ENCODE measurements around the gene MKNK2. TPM values are rescaled to one million over a fixed set of nuclear protein-coding genes. Genes with fewer than 3 reads are reported as not detected.

Gene MKNK2
- total RNA-seq, 2 donors from 2014 or later = 99.6 to 126 TPM

DNA sequence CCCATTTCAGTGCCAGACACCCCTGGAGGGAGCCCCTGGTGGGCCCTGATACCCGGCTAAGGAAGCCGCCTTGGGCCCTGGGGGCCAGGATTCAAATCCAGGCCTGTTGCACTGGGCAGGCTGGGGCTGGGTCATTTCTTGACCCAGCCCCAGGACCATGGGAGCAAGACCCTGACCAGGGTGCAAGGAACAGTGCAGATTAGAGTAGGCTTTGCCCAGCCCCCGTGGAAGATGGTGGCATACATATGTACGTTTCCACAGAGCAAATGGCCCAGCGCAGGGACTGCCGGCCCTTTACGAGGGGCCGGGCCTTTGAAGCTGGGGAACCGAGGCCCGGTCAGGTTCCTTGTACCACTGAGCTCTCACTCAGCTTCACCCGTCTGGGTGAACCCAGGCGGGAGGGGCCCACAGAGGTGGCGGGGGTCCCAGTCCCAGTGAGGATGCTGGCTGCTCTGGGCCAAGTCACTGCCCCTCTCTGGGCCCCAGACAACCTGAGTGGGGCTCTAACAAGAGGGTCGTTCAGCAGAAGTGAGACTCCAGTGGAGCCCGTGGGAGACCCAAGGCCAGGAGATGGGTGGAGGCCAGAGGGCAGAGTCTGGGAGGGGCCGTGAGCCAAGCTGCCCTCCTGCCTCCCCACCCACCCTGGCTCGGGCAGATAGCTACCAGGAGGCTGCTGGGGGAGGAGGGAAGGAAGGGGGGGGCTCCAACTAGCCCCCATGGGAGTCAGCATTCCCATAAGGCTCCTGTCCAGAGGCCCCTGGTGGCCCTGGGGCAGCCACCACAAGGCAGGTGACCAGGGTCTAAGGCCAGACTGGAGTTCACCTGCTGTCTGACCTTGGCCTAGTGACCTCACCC is 2.7 kb downstream of the MKNK2 start:
- intact Hi-C loops (cut with DNase I) = loop anchor here in 1 of 2 donors (2.0 kb wide), 1 partner anchor 26 kb away; no protein-coding TSS in a partner anchor
- no peak for DNase-seq (ENCODE audit: low spot score)

DNA sequence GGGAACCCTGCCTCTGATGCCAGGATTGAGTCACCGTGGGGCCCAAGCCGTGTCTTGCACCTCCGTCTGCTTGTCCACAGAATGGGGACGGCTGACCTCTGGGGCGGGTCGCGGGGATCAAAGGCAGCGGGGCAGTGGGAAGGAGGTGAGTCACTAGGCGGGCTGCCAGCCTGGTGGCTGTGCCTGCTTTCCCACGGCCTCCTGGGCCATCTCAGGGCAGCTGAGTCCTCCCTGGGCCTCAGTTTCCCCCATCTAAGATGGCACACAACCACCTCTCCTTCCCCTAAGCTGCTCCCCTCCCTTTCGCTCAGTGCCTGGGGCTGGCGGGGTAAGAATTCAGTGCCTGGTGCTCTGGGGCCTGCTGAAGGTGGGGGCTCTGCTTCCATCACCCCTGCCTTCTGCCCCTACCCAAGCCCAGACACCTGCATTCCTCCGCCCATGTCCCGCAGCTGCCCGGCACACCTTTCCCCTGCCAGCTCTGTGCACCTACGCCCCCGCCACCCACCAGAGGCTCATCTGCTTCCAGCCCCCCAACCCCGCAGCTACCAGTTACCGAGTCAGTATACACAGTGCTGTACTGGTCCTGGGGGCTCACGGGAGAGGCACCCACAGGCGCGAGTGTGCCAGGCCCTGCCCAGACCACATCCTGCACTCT is 3.5 kb downstream of the MKNK2 start:
- intact Hi-C loops (cut with DNase I) = loop anchor here in 1 of 2 donors (2.0 kb wide), 1 partner anchor 25 kb away; no protein-coding TSS in a partner anchor
- DNase-seq (ENCODE audit: low spot score) = no peak

DNA sequence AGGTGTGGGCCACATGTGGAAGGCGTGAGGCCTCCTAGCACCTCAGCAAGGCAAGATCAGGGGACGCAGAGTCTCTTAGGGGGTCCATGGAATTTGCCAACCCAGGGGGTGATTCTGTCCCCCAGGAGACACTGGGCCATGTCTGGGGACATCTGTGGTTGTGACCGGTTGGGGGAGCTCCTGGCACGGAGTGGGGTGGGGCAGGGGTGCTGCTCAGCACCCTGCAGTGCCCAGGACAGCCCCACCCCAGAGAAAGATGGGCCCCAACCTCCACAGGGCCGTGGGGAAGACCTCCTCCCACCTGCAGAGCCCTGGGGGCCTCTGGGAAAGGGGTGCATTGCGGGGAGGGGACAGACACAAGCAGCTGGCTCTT is 4.0 kb downstream of the MKNK2 start:
- DNase-seq (ENCODE audit: low spot score) = no peak
- intact Hi-C loops (cut with DNase I) = no loop called here

DNA sequence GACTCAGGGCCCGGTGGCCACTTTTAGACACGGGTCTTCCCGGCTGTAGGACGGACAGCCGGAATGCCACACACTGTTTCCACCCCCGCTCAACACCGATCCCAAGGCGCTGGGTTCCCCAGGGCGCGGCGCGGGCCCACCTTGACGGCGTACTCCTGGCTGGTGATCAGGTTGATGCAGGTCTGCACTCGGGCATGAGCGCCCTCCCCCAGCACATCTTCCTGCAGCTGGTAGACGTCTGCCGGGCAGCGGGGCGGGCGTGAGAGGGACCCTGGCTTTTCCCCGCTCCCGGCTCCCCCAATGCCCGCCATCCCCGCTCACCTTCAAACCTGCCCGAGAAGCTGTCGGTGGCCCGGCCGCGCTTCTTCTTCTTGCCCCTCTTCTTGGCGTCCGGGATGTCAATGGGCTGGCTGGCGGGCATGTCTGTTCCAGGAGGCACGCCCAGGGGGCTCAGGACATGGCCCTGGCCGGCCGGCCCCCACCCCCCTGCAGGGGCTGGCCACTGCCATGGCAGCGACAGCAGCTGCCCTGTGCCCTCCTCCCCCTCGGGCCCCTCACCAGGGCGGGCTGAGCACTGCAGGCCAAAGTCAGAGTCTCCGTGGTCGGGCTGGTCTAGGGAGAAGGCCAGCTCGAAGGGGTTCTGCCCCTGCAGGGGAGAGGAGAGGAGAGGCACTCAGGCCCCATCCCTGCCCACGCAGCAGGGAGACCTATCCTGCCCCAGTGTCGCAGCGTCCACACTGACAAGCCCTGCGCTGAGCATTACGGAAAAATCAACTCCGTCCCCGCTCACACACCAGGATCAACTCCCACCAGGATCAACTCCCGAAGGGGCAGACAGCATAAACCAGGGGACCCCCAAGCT is 4.8 kb downstream of the MKNK2 start:
- DNase-seq (ENCODE audit: low spot score) = no peak

DNA sequence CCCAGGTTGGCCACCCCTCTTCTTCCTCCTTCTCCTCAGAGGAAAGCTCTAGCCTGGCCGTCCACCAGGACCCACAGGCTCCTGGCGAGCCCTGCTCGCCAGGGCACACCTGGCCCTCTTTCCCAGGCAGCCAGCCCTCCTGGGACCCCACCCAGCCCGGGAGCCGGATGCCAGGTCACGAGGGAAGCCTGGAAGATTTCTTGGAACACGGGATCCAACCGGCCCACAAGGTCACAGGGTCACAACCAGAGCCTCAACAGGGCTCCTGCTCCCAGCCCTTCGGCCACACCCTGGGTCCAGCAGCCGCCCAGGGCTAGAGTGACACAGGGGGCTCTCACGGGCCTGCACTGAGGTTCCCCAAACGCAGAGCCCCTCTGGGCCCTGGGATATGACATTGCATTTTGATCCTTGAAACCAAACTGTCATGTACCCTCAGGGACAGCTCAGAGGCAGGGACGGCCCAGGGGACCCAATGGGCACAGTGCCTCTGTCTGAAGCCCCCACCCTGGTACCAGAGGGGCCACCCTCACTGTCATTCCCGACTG is 5.5 kb downstream of the MKNK2 start:
- intact Hi-C loops (cut with DNase I) = loop anchor here in 1 of 2 donors (1.0 kb wide), 1 partner anchor 39 kb away; no protein-coding TSS in a partner anchor
- DNase-seq (ENCODE audit: low spot score) = no peak

More for the DNA sequence above, 4.8 kb downstream of the MKNK2 start:
- intact Hi-C loops (cut with DNase I) = no loop called here

DNA sequence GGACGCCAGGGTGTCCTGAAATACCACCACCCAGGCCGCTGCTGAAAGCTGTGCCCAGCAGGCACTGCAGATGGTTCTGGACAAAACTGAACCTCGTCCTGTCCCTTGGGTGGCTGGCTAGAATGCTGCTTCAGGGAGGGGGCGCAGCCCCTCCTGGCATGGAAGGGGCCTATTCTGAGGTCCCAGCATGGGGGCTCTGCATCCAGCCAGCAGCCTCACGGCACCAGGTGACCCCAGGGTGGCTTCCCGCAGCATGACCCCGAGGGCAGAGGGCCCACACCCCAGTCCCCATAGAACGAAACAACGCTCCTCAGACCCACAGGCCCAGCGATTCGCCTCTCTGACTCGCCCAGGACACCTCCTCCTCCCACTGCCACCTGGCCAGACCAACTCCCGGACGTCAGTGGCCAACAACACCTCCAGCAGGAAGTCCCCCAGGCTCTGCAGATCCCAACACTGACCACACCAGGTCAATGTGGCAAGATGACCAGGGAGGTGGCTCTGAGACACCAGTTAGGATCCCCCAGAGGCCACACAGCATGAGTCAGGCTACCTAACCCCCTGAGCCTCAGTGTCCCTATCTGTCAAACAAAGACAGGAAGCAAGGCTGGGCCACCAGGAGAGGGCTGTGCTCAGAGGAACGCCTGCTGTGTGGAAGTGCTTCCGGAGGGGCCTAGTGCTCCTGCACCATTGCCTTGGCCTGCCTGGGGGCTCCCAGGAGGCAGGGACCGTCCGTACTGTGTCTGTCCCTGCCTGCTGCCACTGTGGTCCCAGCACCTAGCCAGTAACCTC is 6.1 kb downstream of the MKNK2 start:
- no peak for DNase-seq (ENCODE audit: low spot score)
- intact Hi-C loops (cut with DNase I) = loop anchor here in 1 of 2 donors (1.0 kb wide), 1 partner anchor 39 kb away; no protein-coding TSS in a partner anchor

DNA sequence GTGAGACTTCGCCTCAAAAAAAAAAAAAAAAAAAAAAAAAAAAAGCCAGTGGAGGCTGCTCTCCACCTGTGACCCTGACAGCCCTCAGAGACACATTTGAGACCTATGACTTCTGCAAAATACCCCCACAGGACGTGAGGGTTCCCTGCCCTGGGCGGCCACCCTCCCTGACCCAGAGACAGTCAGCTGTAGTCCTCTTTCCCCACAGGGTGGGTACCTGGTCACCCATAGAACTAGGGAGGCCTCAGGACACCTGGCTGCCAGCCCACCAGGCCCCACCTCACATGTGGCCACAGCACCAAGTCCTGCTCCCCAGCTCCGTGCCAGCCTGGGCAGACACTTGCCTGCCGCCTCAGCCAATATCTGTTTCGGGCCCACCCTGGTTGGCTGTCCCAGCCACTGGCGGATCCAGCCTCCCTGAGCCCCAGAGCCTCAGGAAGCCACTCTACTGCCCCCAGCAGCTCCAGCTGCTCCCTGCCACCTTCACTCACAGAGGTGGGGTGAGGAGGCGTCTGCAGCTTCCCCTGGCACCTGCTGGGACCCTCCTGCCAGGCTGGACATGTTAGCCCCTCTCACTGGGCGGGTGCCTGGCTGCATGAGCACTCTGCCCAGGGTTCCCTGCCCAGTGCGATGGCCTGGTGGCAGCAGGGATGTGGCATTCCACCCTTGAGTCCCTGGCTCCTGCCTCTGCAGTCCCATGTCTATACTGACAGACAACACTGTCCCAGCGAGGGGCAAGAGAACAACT is 6.9 kb downstream of the MKNK2 start:
- intact Hi-C loops (cut with DNase I) = no loop called here
- DNase-seq (ENCODE audit: low spot score) = no peak

DNA sequence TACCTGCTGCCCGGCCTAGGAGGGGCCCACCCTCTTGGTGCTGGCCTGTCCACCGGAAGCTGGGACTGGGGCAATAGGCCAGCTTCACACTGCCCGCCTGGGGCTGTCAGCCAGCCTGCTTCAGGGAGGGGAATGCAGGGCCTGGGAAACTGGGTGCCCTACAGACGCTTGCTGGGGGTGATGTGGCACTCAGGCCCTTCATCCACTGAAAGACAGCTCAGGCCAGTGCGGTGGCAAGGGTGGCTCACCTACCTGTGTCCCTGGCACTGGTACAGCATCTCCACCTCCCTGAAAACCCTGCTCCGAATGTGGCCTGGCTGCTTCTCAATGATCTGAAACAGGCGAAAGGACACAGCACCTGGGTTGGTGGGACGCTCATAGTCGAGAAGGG is 7.8 kb downstream of the MKNK2 start:
- intact Hi-C loops (cut with DNase I) = no loop called here
- no peak for DNase-seq (ENCODE audit: low spot score)

DNA sequence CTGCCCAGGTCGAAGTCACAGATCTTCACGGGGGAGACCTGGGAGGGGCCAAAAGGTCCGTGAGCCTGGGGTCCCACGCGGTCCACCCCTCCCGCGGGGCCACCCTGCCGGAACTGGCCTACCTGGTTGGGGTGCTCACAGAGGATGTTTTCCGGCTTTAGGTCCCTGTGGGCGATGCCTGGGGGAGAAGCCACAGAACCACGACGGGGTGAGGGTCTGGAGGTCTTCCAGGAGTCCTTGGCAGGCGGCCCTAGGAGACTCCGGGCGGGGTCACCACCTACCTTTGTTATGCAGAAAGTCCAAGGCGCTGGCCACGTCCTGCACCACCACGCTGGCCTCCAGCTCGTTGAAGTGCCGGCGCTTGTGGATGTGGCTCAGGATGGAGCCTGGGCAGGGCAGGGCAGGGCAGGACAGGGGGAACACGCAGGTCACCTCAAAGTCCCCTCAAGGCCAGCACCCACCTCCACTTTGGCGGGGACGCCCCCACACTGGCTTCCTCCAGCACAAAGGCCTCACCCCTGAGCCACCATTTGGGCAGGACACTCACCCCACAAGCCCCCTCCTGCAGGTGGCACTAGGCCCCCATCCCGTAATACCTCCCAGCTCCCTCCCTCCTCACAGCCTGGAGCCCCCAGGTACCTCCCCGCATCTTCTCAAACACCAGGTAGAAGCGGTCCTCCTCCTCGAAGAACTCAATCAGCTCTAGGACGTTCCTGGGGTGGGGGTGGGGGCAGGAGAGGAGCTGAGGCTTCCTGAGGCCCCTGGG is 8.4 kb downstream of the MKNK2 start:
- intact Hi-C loops (cut with DNase I) = no loop called here

DNA sequence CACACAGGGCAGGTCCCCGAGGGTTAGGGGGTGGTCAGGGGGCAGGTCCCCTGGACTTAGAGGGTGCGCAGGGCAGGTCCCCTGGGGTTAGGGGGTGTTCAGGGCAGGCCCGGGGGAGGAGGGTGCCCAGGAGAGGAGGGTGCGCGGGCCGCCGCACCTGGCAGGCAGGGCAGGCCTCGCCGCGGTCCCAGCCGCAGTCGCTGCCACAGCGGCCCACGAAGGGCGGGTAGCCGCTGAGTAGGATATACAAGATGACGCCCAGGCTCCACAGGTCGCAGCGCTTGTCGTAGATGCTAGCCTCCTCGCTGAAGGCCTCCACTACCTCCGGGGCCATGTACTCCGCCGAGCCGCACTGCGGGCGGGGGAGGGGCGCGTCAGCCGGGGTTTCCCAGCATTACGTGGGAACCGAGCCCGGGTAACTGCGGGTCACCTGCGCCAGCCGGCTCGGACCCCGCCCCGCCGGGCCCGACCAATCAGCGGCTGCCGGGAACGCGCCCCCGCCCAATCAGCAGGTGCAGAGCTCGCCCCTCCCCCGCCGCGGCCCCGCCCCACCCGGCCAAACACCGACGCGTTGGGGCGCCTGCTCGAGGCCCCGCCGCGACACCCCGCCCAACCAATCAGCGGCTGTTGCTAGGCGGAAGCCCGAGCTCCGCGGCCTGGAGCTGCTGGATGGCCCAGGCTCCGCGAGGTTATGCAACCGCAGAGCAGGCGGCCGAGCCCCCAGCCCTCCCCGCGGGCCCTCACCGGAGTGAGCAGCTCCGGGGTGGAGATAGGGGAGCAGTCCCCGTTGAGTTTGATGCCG is 9.2 kb downstream of the MKNK2 start:
- DNase-seq (ENCODE audit: low spot score) = peak; percentile 99
- intact Hi-C loops (cut with DNase I) = no loop called here

More for the DNA sequence above, 8.4 kb downstream of the MKNK2 start:
- no peak for DNase-seq (ENCODE audit: low spot score)

DNA sequence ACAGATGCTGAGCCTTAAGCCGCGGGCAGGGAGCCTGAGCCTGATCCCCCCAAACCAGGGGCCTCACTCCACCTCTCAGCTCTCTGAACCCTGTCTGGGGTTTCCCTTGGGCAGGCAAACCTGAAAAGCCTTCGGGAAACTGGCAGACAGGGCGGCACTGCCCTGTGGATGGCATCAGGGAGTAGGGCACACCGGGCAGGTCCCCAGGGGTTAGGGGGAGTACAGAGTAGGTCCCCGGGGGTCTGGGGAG is 9.7 kb downstream of the MKNK2 start:
- intact Hi-C loops (cut with DNase I) = no loop called here
- no peak for DNase-seq (ENCODE audit: low spot score)

DNA sequence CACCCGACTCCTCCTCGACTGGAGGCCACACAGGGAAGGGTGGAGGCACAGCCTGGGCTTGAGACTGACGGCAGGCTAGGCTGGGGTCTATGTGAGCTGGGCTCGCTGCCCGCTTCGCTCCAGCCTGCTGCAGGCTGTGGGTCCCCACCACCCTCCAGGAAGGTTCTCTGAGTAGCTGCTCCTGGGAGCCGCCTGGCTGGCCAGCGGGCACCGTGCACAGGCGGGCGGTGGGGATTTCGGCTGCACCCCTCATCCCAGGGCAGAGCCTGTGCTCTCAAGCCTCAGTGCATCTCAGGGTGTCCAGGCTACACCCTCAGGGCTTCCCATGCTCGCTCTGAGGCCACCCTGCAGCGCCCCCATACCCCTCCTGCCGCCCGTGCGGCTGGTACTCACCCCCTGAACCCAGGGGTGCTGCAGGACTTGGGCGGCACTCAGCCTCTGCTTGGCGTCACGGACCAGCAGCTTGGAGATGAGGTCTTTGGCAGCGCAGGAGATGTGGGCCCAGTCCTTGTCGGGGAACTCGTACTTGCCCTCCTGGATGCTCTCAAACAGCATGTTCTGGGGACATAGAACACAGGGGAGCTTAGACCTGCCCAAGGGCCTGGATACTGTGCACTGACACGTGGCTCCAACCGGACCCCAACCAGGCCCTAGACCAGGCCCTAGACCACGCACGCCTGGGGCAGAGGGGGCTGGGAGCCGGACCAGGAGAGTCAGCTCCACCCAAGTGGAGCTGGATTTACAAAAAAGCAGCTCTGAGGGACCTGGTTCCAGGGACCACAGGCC is 10.2 kb downstream of the MKNK2 start:
- DNase-seq (ENCODE audit: low spot score) = no peak
- intact Hi-C loops (cut with DNase I) = no loop called here

DNA sequence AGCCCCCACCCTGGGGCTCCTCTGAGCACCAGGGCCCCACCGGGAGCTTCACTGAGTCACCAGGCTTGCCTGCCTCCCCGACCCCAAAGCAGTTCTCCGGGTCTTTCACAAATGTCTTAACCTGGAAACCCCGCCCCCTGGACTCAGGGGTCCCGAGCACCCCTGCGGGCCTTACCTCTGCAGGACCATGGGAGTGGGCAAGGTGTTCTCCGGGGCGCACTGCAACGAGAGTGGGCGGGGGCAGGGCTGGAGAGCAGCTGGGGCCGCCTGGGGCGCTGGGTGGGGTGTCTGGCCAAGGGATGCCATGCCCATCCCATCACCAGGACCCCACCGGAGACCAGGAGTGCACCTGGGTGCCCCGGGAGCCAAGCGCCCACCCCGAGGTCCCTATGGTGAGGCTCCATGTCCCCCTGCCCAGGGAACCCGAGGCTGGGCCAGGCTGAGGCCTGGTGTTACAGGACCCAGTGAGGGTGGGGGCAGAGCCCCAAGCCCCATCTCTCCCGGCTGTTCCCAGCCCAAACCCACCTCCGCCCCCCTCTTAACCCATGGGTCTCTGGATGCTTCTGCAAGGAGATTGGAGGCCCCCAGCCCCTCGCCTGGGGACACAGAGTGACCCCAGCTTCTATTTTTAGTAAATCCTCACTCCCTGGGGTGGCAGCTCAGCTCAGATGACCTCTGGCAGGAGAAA is 10.9 kb downstream of the MKNK2 start:
- intact Hi-C loops (cut with DNase I) = no loop called here
- no peak for DNase-seq (ENCODE audit: low spot score)

DNA sequence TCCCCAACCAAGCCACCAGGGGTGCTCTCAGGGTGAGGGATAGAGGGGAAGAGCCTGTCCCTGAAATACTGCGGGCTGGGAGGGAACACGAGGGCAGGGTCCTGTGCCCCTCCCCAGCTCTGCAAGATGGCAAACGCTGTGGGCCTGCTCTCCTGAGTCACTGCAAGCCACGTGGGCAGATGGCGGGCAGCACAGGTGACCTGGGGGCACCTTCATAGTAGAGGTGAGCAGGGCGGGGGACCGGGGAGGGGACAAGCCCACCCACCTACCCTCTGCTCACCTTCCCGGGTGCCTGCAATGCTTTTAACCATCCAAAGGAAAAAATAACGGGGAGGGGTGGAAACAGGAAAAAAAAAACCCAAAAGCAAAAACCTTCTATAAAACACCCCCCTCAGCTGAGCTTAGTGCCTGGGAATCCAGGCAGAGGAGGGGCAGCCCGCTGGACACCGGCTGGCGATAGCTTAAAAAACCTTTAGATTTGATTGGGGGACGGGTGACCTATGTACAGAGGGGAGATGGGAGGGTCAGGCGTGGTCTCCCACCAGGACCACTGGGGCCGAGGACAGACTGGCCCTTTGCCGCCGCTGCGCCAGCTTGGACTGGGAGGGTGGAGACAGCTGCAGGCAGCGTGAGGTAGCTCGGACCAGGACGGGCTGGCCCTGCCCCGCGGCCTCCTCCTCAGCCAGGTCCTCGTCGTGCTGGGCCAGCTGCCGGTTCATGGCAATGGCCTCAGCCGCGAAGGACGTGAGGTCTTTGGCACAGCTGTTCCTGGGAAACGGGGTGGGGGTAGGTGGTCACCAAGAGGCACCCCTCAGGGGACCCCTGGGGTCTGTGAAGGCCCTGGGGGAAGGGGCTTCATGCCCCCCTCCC is 11.7 kb downstream of the MKNK2 start:
- intact Hi-C loops (cut with DNase I) = no loop called here
- DNase-seq (ENCODE audit: low spot score) = no peak
